Measurements from ENCODE around the gene TBCK.

TBCK gene

GRCh38 chr4:106036334-106036733, 279.7 kb downstream of the TBCK start:
- no peak for DNase-seq

GRCh38 chr4:106035204-106035603, 280.8 kb downstream of the TBCK start:
- no peak for DNase-seq

GRCh38 chr4:106034751-106035150, 281.3 kb downstream of the TBCK start:
- DNase-seq: no peak

GRCh38 chr4:106034220-106034619, 281.8 kb downstream of the TBCK start:
- no peak for DNase-seq

GRCh38 chr4:106033469-106033868, 282.5 kb downstream of the TBCK start:
- no peak for DNase-seq

- DNase-seq: no peak
Measured at GRCh38 chr4:106032851-106033286, 283.1 kb downstream of the TBCK start.

- no peak for DNase-seq
Measured at GRCh38 chr4:106022454-106022853, 293.6 kb downstream of the TBCK start.

- DNase-seq: no peak
Measured at GRCh38 chr4:106021737-106022410, 294.1 kb downstream of the TBCK start.

GRCh38 chr4:106019771-106020170, 296.2 kb downstream of the TBCK start:
- no peak for DNase-seq

- no peak for DNase-seq
Measured at GRCh38 chr4:106017975-106018374, 298.0 kb downstream of the TBCK start.

- no peak for DNase-seq
Measured at GRCh38 chr4:106011387-106011786, 304.6 kb downstream of the TBCK start.

- DNase-seq: no peak
Measured at GRCh38 chr4:106010761-106011160, 305.2 kb downstream of the TBCK start.

- DNase-seq: no peak
Measured at GRCh38 chr4:106002994-106003393, 313.0 kb downstream of the TBCK start.

- DNase-seq: no peak
Measured at GRCh38 chr4:105998171-105999063, 317.6 kb downstream of the TBCK start.

- no peak for DNase-seq
Measured at GRCh38 chr4:105996845-105997244, 319.2 kb downstream of the TBCK start.

GRCh38 chr4:105994841-105995501, 321.0 kb downstream of the TBCK start:
- no peak for DNase-seq

- no peak for DNase-seq
Measured at GRCh38 chr4:105994061-105994460, 321.9 kb downstream of the TBCK start.

GRCh38 chr4:105992641-105993305, 323.2 kb downstream of the TBCK start:
- DNase-seq: no peak

- DNase-seq: no peak
Measured at GRCh38 chr4:105991726-105992125, 324.3 kb downstream of the TBCK start.
